ENCODE data around the gene DZIP1.

DNA sequence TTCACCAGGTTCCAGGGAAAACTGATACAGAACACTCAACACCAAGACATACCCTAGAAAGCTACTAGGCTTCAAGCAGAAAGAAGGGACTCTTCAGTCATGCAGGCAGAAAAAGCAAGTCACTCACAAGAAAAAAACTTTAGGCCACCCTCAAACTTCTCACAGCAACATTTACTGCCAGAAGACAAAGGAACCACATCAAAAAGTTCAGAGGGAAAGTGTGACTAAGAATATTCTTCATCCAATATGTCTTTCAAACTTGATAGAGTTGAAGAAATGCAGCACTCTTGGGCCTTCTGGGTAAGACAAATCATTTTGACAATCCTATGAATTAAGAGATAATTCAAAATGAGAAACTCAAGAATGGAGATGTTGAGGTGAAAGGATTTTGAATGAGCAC, 7.7 kb downstream of the DZIP1 start:
- TF ChIP-seq CREM (IDR thresholded peaks at IDR 0.05; ENCODE audit: low read depth) (no peak), YY1 (IDR thresholded peaks at IDR 0.05; ENCODE audit: low read depth, low read length) (no peak), MTA2 (IDR thresholded peaks at IDR 0.05; ENCODE audit: low read depth) (no peak), USF2 (IDR thresholded peaks at IDR 0.05; ENCODE audit: borderline replicate concordance, low read depth, low read length) (no peak), RFX5 (IDR thresholded peaks at IDR 0.05; ENCODE audit: low read depth, low read length) (no peak), EP300 (IDR thresholded peaks at IDR 0.05; ENCODE audit: borderline replicate concordance in 1 of 2, control insufficient read depth in 1 of 2, low read depth in 2 of 2, low read length in 2 of 2) (no peak), SRF (IDR thresholded peaks at IDR 0.05; ENCODE audit: low read depth in 2 of 2, low read length in 2 of 2) (no peak), CHD4 (IDR thresholded peaks at IDR 0.05) (no peak), MEF2A (IDR thresholded peaks at IDR 0.05; ENCODE audit: insufficient read depth, low read depth, low read length) (no peak), REST (IDR thresholded peaks at IDR 0.05; ENCODE audit: low read depth, low read length) (no peak), ZNF207 (IDR thresholded peaks at IDR 0.05; ENCODE audit: borderline replicate concordance) (no peak)
- TF ChIP-seq, protein P1, sequence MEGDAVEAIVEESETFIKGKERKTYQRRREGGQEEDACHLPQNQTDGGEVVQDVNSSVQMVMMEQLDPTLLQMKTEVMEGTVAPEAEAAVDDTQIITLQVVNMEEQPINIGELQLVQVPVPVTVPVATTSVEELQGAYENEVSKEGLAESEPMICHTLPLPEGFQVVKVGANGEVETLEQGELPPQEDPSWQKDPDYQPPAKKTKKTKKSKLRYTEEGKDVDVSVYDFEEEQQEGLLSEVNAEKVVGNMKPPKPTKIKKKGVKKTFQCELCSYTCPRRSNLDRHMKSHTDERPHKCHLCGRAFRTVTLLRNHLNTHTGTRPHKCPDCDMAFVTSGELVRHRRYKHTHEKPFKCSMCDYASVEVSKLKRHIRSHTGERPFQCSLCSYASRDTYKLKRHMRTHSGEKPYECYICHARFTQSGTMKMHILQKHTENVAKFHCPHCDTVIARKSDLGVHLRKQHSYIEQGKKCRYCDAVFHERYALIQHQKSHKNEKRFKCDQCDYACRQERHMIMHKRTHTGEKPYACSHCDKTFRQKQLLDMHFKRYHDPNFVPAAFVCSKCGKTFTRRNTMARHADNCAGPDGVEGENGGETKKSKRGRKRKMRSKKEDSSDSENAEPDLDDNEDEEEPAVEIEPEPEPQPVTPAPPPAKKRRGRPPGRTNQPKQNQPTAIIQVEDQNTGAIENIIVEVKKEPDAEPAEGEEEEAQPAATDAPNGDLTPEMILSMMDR (IDR thresholded peaks at IDR 0.05 in 2 of 3, conservative IDR thresholded peaks at IDR 0.05 in 1 of 3; ENCODE audit: control insufficient read depth in 2 of 3, extremely low read depth in 1 of 3, insufficient read depth in 1 of 3, low read depth in 3 of 3, low read length in 3 of 3) = no peak
- TF ChIP-seq, protein P2, sequence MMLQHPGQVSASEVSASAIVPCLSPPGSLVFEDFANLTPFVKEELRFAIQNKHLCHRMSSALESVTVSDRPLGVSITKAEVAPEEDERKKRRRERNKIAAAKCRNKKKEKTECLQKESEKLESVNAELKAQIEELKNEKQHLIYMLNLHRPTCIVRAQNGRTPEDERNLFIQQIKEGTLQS (IDR thresholded peaks at IDR 0.05; ENCODE audit: borderline replicate concordance, extremely low read depth, low read depth, low read length) = no peak
